HEK293 (cell line): ENCODE measurements around the gene PRUNE1.

Source experiments
- CTCF ChIA-PET: fragments of 350-600 bp; formaldehyde crosslinking; extraction: SDS; loops from one replicate; lab custom pipeline; 2021; ENCODE audit warnings: antibody characterized with exemption; lab: Yijun Ruan, JAX
- POLR2A ChIA-PET: fragments of 300-600 bp; formaldehyde crosslinking; extraction: SDS; loops from one replicate; lab custom pipeline; 2020; ENCODE audit warnings: antibody characterized with exemption, inconsistent platforms; lab: Yijun Ruan, JAX
- H3K27ac ChIP-seq: fragments of 200-500 bp; sonication (Bioruptor generic); 2 replicates; pipeline ENCODE4 v1.5.1; 2014; ENCODE audit warnings: low read depth, low read length, control low read depth, inconsistent platforms; ENCODE audit errors: extremely low read depth
- H3K36me3 ChIP-seq, 2 experiments: fragments of 200-500 bp in 1 of 2; sonication (Bioruptor generic) in 1 of 2; 1 replicate in 1 of 2; 2 replicates in 1 of 2; pipeline ENCODE4 v1.5.1; 2014 to 2017; ENCODE audit warnings: inconsistent platforms in 2 of 2, low read length in 2 of 2; ENCODE audit not compliant: control insufficient read depth in 2 of 2, insufficient read depth in 1 of 2
- H3K4me1 ChIP-seq: fragments of 200-500 bp; sonication (Bioruptor generic); 2 replicates; pipeline ENCODE4 v1.5.1; 2014; ENCODE audit warnings: mild to moderate bottlenecking, low read length, inconsistent platforms; ENCODE audit not compliant: control insufficient read depth, insufficient read depth
- H3K4me3 ChIP-seq: 2 replicates; pipeline ENCODE4 v1.5.1; 2011; ENCODE audit warnings: low read depth, mild to moderate bottlenecking, control low read depth, low read length, moderate library complexity
- H3K9me3 ChIP-seq: fragments of 200-500 bp; sonication (Bioruptor generic); 2 replicates; pipeline ENCODE4 v1.5.1; 2014; ENCODE audit warnings: low read depth, low read length, inconsistent platforms; ENCODE audit not compliant: control insufficient read depth, insufficient read depth
- BCL11B ChIP-seq: fragments of 450-650 bp; formaldehyde crosslinking; IDR thresholded peaks from 2 replicates; pipeline ENCODE4 v1.5.1; 2016; ENCODE audit warnings: low read depth, missing biosample characterization, missing genetic modification characterization
- EGR2 ChIP-seq: fragments of 450-650 bp; formaldehyde crosslinking; IDR thresholded peaks from 2 replicates; pipeline ENCODE4 v1.5.1; 2016; ENCODE audit warnings: low read depth, missing biosample characterization, missing genetic modification characterization
- KLF16 ChIP-seq: fragments of 450-650 bp; formaldehyde crosslinking; IDR thresholded peaks from 2 replicates; pipeline ENCODE4 v1.5.1; 2017; ENCODE audit warnings: missing biosample characterization, missing genetic modification characterization
- KLF17 ChIP-seq: fragments of 450-650 bp; formaldehyde crosslinking; IDR thresholded peaks from 2 replicates; pipeline ENCODE4 v1.5.1; 2016; ENCODE audit warnings: missing biosample characterization, missing genetic modification characterization
- KLF8 ChIP-seq: fragments of 450-650 bp; formaldehyde crosslinking; IDR thresholded peaks from 2 replicates; pipeline ENCODE4 v1.5.1; 2016; ENCODE audit warnings: missing biosample characterization, missing genetic modification characterization
- REPIN1 ChIP-seq: fragments of 450-650 bp; formaldehyde crosslinking; IDR thresholded peaks from 2 replicates; pipeline ENCODE4 v1.5.1; 2017; ENCODE audit warnings: missing biosample characterization, missing genetic modification characterization, low read depth
- SCRT2 ChIP-seq: fragments of 450-650 bp; formaldehyde crosslinking; IDR thresholded peaks from 2 replicates; pipeline ENCODE4 v1.5.1; 2016; ENCODE audit warnings: missing biosample characterization, missing genetic modification characterization
- SP2 ChIP-seq: fragments of 450-650 bp; formaldehyde crosslinking; IDR thresholded peaks from 2 replicates; pipeline ENCODE4 v1.5.1; 2016; ENCODE audit warnings: missing biosample characterization, missing genetic modification characterization
- SP3 ChIP-seq: fragments of 450-650 bp; formaldehyde crosslinking; IDR thresholded peaks from 2 replicates; pipeline ENCODE4 v1.5.1; 2016; ENCODE audit warnings: missing biosample characterization, missing genetic modification characterization
- ZBTB26 ChIP-seq: fragments of 450-650 bp; formaldehyde crosslinking; optimal IDR thresholded peaks from 2 replicates; pipeline ENCODE3; 2016; ENCODE audit warnings: missing biosample characterization, mild to moderate bottlenecking, missing genetic modification characterization
- ZBTB8A ChIP-seq: fragments of 450-650 bp; formaldehyde crosslinking; IDR thresholded peaks from 2 replicates; pipeline ENCODE4 v1.5.1; 2016; ENCODE audit warnings: missing biosample characterization, missing genetic modification characterization
- ZFHX2 ChIP-seq: fragments of 450-650 bp; formaldehyde crosslinking; conservative IDR thresholded peaks from 2 replicates; pipeline ENCODE4 v1.5.1; 2016; ENCODE audit warnings: missing biosample characterization, missing genetic modification characterization
- ZNF214 ChIP-seq: fragments of 450-650 bp; formaldehyde crosslinking; IDR thresholded peaks from 2 replicates; pipeline ENCODE4 v1.5.1; 2017; ENCODE audit warnings: missing biosample characterization, mild to moderate bottlenecking, missing genetic modification characterization, borderline replicate concordance
- ZNF223 ChIP-seq: fragments of 450-650 bp; formaldehyde crosslinking; IDR thresholded peaks from 2 replicates; pipeline ENCODE4 v1.5.1; 2016; ENCODE audit warnings: missing biosample characterization, missing genetic modification characterization
- ZNF335 ChIP-seq: fragments of 450-650 bp; formaldehyde crosslinking; conservative IDR thresholded peaks from 2 replicates; pipeline ENCODE4 v1.5.1; 2016; ENCODE audit warnings: missing biosample characterization, missing genetic modification characterization
- ZNF501 ChIP-seq: fragments of 450-650 bp; formaldehyde crosslinking; IDR thresholded peaks from 2 replicates; pipeline ENCODE4 v1.5.1; 2016; ENCODE audit warnings: missing biosample characterization, missing genetic modification characterization
- ZNF544 ChIP-seq: fragments of 450-650 bp; formaldehyde crosslinking; IDR thresholded peaks from 2 replicates; pipeline ENCODE4 v1.5.0; 2017; ENCODE audit warnings: missing biosample characterization, missing genetic modification characterization
- ZNF600 ChIP-seq: fragments of 450-650 bp; formaldehyde crosslinking; IDR thresholded peaks from 2 replicates; pipeline ENCODE4 v1.5.1; 2016; ENCODE audit warnings: missing biosample characterization, missing genetic modification characterization
- ZNF670 ChIP-seq: fragments of 450-650 bp; formaldehyde crosslinking; IDR thresholded peaks from 2 replicates; pipeline ENCODE4 v1.5.1; 2016; ENCODE audit warnings: missing biosample characterization, missing genetic modification characterization, low read depth
- ZNF76 ChIP-seq: fragments of 450-650 bp; formaldehyde crosslinking; IDR thresholded peaks from 2 replicates; pipeline ENCODE4; 2016; ENCODE audit warnings: low read depth, missing biosample characterization, missing genetic modification characterization, borderline replicate concordance
- ZNF777 ChIP-seq: fragments of 450-650 bp; formaldehyde crosslinking; IDR thresholded peaks from 2 replicates; pipeline ENCODE4 v1.5.1; 2017; ENCODE audit warnings: missing biosample characterization, missing genetic modification characterization, borderline replicate concordance
- ZXDB ChIP-seq: fragments of 450-650 bp; formaldehyde crosslinking; IDR thresholded peaks from 2 replicates; pipeline ENCODE4 v1.5.1; 2016; ENCODE audit warnings: missing biosample characterization, missing genetic modification characterization
- TF ChIP-seq, protein P1 (sequence below): fragments of 450-650 bp; formaldehyde crosslinking; IDR thresholded peaks from 2 replicates; pipeline ENCODE4 v1.5.1; 2016; ENCODE audit warnings: missing biosample characterization, missing genetic modification characterization
- TF ChIP-seq, protein P2 (sequence below): fragments of 450-650 bp; formaldehyde crosslinking; IDR thresholded peaks from 2 replicates; pipeline ENCODE4 v1.5.1; 2016; ENCODE audit warnings: missing biosample characterization, missing genetic modification characterization

The PRUNE1 gene

DNA sequence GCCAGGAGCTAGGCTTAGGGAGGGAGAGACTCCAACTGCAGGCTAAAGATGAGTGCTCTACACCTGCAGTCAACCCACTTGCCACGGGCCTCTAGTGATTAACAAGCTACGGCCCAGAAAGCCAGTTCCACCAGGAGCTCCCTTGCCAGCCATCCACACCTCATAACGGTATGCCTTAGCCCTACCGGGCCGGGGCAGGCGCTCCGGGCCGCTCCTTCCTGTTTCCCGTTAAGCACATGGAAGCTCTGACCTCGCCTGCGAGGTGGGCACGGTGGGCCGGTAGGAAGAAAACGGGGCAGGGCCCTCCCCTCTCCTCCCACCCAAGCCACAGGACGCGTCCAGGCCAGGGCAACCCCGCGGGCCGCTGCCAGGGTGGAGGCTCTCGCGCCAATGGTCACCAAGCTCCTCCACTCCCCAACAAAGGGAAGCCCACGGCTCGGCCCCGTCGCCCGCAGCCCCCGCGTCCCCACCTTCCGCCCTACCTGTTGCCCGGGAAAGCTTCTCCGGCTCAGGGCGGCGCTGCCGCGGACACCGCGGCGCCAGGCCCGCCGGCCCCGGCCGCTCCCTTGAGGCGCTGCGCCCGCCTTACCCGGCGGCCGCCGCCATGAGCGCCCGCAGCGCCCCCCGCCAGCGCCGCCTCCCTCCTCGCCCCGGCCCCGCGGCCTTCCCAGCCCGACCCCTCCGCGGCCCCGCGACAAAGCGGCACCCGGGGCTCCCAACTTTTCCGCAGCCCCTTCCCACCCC, 34.2 kb upstream of the PRUNE1 start:
- POLR2A ChIA-PET: interaction anchor here (0.5 to 1.7 kb wide), 6 partner anchors 9 to 1089 kb away, joined by 3 to 9 read pairs (median 3); partner anchors contain the start of genes ARNT and MINDY1
- TF ChIP-seq KLF16: peak; percentile 48; the same call in 1 of the 2 replicates
- TF ChIP-seq ZNF223 (tag by site-specific recombination): no peak
- TF ChIP-seq BCL11B: peak; percentile 43; the same call in 1 of the 2 replicates
- peak; percentile 45 for TF ChIP-seq ZBTB26 (tag by site-specific recombination)
- TF ChIP-seq REPIN1 (tag by site-specific recombination): no peak
- TF ChIP-seq ZBTB8A (tag by site-specific recombination): peak; percentile 66
- peak; percentile 43; the same call in 1 of the 2 replicates for TF ChIP-seq ZNF76 (tag by site-specific recombination)
- peak; percentile 61 for TF ChIP-seq EGR2 (tag by site-specific recombination)
- TF ChIP-seq SP3: peak; percentile 57; the same call in 1 of the 2 replicates
- peak; percentile 81 for TF ChIP-seq ZNF335 (tag by site-specific recombination)
- TF ChIP-seq SP2 (tag by site-specific recombination): peak; percentile 57
- TF ChIP-seq, protein P1, sequence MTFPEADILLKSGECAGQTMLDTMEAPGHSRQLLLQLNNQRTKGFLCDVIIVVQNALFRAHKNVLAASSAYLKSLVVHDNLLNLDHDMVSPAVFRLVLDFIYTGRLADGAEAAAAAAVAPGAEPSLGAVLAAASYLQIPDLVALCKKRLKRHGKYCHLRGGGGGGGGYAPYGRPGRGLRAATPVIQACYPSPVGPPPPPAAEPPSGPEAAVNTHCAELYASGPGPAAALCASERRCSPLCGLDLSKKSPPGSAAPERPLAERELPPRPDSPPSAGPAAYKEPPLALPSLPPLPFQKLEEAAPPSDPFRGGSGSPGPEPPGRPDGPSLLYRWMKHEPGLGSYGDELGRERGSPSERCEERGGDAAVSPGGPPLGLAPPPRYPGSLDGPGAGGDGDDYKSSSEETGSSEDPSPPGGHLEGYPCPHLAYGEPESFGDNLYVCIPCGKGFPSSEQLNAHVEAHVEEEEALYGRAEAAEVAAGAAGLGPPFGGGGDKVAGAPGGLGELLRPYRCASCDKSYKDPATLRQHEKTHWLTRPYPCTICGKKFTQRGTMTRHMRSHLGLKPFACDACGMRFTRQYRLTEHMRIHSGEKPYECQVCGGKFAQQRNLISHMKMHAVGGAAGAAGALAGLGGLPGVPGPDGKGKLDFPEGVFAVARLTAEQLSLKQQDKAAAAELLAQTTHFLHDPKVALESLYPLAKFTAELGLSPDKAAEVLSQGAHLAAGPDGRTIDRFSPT (tag by site-specific recombination): no peak
- TF ChIP-seq ZNF600: peak; percentile 72
- no peak for TF ChIP-seq ZNF544
- peak; percentile 16; the same call in 1 of the 2 replicates for TF ChIP-seq ZFHX2
- peak; percentile 74; the same call in 1 of the 2 replicates for TF ChIP-seq KLF8 (tag by site-specific recombination)
- 0 out of 2 replicates have a peak, but pooled peaks have one; percentile 47 for TF ChIP-seq ZXDB
- TF ChIP-seq SCRT2: peak; percentile 96
- TF ChIP-seq KLF17: peak; percentile 55
- TF ChIP-seq ZNF214 (tag by site-specific recombination): no peak
- TF ChIP-seq ZNF501: 0 out of 2 replicates have a peak, but pooled peaks have one; percentile 28
- TF ChIP-seq, protein P2, sequence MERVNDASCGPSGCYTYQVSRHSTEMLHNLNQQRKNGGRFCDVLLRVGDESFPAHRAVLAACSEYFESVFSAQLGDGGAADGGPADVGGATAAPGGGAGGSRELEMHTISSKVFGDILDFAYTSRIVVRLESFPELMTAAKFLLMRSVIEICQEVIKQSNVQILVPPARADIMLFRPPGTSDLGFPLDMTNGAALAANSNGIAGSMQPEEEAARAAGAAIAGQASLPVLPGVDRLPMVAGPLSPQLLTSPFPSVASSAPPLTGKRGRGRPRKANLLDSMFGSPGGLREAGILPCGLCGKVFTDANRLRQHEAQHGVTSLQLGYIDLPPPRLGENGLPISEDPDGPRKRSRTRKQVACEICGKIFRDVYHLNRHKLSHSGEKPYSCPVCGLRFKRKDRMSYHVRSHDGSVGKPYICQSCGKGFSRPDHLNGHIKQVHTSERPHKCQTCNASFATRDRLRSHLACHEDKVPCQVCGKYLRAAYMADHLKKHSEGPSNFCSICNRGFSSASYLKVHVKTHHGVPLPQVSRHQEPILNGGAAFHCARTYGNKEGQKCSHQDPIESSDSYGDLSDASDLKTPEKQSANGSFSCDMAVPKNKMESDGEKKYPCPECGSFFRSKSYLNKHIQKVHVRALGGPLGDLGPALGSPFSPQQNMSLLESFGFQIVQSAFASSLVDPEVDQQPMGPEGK (tag by site-specific recombination): peak; percentile 48; the same call in 1 of the 2 replicates
- TF ChIP-seq ZNF777: peak; percentile 60; the same call in 1 of the 2 replicates
- TF ChIP-seq ZNF670 (tag by site-specific recombination): no peak
- H3K27ac ChIP-seq: peak overlapping the region; percentile 81
- H3K4me3 ChIP-seq: peak overlapping the region; percentile 82
- H3K36me3 ChIP-seq: peaks cover 0 to 5% of the 10 kb centered on the region in 2 experiments; a peak in 2 of 3 replicates
- CTCF ChIA-PET: interaction anchor here (1.4 kb wide), 1 partner anchor 22 kb away, joined by 5 read pairs; no protein-coding TSS in a partner anchor
- no peaks in the 10 kb centered on the region for H3K9me3 ChIP-seq
- peaks cover 26% of the 10 kb centered on the region for H3K4me1 ChIP-seq
